Right ventricle myocardium inferior (tissue), 1 donor: ENCODE results near the gene POLRMT. TPM values are rescaled to one million over a fixed set of nuclear protein-coding genes. Genes with fewer than 3 reads are reported as not detected.
"Not testable (repeated sequence)": the region's sequence is repeated elsewhere in the genome, so short reads cannot be mapped to it uniquely, and the experiment has no call there.

Source experiments
- ATAC-seq: fragments of 200-7000 bp; cut with Tn5 transposase; one replicate; pipeline ENCODE4 v1.9.1; 2020; ENCODE audit warnings: mild to moderate bottlenecking, moderate library complexity
- DNase-seq: peaks from one replicate; pipeline ENCODE4 v3.0.0; 2021; ENCODE audit errors: missing footprints
- intact Hi-C: fragments of 100-400 bp; cut with DNase I; formaldehyde crosslinking; loops from one replicate; pipeline ENCODE4 v1.11.0; 2022
- total RNA-seq: library from RNA; stranded (reverse); fragmentation: NEBNext Ultra II Directional; extraction: Animal tissue kit (Norgen Biotek cat#: 25700); gene quantifications from one replicate; pipeline ENCODE4 v1.2.1, GENCODE V29; 2021
- donor health status: DM: no; HTN: yes; CAD: no; lungs with severe emphysema.

Gene POLRMT
- total RNA-seq, 1 donor from 2014 or later, result 51.2 TPM

GRCh38 chr19:666985-667573 is 33.7 kb upstream of the POLRMT start:
- intact Hi-C loops, ATAC-seq, DNase-seq: not testable (repeated sequence)

- DNase-seq (peak; percentile 90), ATAC-seq (peak; percentile 41)
- intact Hi-C loops, result loop anchor here (1.0 to 5.0 kb wide), 2 partner anchors 69 to 88 kb away; no protein-coding TSS in a partner anchor
Observed at GRCh38 chr19:664913-665443, 31.6 kb upstream of the POLRMT start.

- intact Hi-C loops, result loop anchor here (1.0 to 5.0 kb wide), 2 partner anchors 17 to 86 kb away; no protein-coding TSS in a partner anchor
- peak; percentile 11 for ATAC-seq
- DNase-seq, result no peak
Observed at GRCh38 chr19:663682-664117, 30.4 kb upstream of the POLRMT start.

DNA sequence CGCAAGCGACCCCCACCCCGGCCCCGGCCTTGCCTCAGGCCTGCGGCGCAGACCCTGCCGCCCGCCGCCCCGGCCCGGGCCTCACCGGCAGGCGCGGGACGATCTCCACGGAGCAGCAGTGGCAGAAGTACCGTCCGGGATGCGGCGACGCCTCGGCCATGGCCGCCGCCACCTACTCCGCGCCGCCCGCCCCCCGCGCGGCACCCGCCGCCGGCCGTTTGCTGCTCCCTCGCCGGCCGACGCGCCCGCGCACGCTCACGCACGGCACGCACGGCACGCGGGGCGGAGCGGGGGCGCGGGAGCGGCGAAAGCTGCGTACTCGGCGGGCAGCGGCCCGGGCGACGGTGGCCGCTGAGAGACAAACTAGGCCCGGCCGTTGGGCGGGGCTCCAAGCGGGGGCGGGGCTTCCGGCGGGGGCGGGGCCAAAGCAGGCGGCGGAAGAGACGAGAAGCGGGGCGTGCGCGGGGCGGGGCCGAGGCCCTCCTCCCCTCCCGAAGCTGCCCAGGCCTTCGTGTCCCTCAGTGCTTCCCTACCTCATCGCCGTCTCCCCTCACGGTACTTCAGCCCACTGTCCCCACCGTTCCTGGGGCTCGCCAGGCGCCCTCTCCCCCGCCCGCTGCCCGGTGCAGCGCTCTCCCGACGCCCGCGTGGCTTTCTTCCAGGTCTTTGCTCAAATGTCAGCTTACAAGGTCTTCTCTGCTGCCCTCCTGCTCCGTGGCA is 29.8 kb upstream of the POLRMT start, which contains the start of gene RNF126:
Gene RNF126, minus strand, starts transcription at position 253 of the 720 bp plus-strand sequence. Its CDS starts 93 bp downstream, at position 160.
- intact Hi-C loops, result loop anchor here (1.0 to 5.0 kb wide), 2 partner anchors 17 to 86 kb away; no protein-coding TSS in a partner anchor
- DNase-seq (peak; percentile 96), ATAC-seq (peak; percentile 91)

DNA sequence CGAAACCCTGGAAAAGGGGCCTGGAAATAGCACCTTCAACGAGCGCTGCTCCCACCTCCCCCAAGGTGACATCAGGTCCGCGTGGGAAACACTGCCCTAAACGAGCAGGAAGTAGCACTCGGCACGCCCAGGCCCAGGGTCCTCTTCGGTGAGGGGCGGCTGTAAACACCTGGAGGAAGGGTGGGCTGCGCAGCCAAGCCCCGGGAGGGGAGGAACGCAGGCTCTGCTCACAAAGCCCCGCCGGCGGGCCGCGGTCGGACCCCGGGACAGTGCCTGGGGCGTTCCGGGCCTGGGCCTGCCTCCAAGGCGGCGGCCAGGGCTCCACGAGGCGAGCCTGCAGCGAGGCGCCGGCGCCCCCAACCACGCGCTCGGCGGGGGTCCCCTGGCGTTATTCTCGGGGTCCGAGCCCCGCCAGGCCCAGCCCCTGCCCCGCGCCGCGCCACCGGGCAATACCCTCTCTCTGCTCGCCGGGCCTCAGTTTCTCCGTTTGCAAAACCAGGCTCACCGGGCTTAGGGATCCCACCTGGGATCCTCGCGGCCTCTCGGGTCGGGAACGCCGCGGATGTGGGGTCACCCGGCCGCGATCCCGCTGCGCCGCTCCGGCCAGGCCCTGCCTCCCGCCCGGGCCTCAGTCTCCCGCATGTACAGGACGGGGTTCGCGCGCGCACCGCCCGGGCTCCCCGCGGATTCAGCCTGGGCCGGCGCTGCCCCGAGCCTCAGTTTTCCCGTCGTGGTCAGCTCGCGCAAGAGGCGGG is 29.0 kb upstream of the POLRMT start:
- DNase-seq (peak; percentile 81), ATAC-seq (no peak)
- intact Hi-C loops, result loop anchor here (5.0 kb wide), 1 partner anchor 85 kb away; no protein-coding TSS in a partner anchor

DNA sequence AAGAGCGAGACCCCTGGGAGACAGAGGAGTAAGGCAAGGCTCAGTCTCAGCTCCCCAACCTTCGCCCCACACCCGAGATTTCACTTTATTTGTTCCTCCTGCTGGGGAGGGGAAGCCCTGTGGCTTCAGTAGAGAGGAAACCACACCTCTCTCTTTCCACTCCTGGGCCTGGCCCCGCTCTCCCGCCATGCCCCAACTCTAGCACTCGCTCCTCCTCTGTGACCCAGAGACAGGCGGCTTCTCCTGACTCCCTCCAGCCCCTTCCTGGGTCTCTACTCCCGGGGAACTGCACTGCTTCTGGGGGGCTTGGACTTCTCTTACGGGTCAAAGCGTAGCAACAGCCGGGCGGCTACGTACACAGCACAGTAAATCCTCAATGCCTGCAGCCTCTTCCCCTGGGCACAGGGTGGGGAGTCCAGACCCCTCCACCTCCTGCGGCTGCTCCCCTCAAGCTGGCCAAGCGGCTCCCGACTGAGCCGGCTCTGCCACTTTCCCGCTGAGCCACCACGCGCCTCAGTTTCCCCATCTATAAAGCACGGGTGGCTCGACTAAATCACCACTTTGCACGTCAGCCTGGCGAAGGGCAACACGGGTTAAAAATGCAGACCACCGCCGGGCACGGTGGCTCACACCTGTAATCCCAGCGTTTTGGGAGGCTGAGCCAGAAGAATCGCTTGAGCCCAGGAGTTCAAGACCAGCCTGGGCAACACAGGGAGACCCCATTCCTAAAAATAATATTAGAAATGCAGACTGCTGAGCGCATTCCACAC is 28.3 kb upstream of the POLRMT start:
- DNase-seq, result no peak

GRCh38 chr19:660793-661426 is 27.6 kb upstream of the POLRMT start:
- no peak for DNase-seq
- intact Hi-C loops, result loop anchor here (5.0 kb wide), 1 partner anchor 84 kb away; no protein-coding TSS in a partner anchor
- ATAC-seq, result no peak

More for the DNA sequence above, 28.3 kb upstream of the POLRMT start:
- intact Hi-C loops, result loop anchor here (5.0 kb wide), 1 partner anchor 84 kb away; no protein-coding TSS in a partner anchor
- no peak for ATAC-seq

DNA sequence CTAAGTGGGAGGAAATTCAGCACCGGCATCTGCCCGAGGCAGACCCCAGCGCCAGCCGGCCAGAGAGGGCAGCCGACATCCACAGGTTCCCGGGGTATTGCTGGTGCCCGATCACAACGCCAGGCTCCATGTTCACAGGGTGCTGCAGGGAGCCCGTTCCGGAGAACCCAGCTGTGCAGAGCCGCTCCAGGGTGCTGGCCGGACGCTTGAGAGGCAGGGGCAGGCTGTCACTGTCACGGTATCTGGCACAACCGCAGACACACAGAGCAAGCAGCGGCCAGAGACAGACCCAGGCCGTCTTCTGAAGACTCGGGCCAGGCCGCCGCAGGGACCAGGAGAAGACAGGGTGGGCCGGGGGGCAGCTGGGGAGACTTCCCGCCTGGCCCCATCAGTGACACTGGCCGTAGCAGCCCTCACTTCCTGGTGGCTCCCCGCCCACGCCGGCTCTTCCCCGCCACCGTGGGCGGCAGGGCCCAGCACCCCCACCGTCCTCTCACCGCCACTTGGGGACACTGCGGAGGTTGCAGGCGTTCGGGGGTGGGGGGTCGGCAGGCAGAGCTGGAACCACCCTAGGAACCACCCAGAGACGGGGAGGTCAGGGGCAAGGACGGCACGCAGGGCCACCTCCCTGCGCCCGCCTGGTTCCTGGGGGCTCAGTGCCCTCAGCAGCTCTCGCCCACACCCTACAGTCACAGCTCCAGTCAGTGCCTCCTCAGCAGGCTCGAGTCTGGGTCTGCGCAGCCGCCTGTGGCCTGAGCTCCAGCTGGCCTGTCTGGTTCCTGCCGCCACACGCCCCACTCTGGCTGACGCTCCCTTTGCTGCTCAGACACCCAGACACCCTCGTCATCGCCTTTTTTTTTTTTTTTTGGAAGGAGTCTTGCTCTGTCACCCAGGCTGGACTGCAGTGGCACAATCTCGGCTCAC is 25.8 kb upstream of the POLRMT start:
- intact Hi-C loops, result no loop called here
- DNase-seq (peak; percentile 86), ATAC-seq (peak; percentile 26)

DNA sequence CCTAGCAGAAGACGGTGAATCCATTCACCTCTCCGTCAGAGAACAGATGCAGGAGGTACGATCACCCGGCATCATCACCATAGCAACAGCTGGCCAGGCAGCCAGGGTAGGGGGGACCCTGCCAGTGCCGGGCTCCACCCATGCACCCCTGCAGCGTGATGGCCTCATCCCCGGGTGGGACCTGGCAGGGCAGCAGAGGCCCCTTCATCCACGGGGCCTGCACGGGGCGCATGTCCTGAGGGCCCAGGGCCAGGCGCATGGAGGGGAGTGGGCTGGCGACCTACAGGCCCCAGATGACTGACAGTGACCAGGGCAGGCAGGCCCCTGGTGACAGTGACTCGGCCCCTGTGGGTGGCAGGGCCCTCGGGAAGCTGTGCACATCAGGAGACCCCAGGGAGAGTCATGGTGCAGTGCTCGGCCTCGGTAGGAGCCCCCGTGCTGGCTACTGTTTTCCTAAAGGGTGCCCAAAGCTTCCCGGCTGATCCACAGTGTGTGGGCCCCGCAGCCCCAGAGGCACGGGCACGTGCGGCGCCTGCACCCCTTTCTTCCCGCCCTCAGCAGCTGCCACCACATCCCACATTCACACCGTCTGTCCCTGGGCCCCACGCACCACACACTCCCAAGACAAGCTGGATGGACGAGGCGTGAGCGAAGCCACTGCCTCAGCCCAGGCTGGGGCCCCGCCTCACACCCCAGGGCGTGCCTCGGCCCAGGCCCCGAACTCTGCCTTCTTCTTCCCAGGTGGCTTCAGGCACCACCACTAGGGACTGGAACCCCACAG is 24.9 kb upstream of the POLRMT start:
- DNase-seq, result no peak

DNA sequence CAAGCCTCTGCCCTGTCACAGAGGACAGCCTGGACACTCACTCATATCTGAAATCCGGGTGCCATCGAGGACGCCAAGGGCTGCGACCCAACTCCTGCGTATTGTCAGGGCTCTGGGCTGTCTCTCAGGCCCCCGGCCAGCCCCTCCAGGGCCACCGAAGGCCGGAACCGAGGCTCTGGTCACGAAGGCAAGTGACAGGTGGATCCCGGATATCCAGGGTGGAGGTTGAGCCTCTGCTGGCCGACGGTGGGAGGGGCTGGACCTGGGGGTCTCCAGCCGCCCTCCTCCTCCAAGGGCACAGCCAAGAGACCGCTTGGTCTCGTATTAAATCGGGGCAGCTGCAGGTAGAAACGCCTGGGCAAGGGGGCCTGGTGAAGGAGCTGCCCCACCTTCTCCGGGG is 24.3 kb upstream of the POLRMT start:
- intact Hi-C loops, result no loop called here
- no peak for DNase-seq
- ATAC-seq, result no peak

More for the DNA sequence above, 24.9 kb upstream of the POLRMT start:
- ATAC-seq, result no peak
- intact Hi-C loops, result no loop called here

- no peak for DNase-seq
- intact Hi-C loops, result no loop called here
- no peak for ATAC-seq
Observed at GRCh38 chr19:656751-657559, 23.6 kb upstream of the POLRMT start.

DNA sequence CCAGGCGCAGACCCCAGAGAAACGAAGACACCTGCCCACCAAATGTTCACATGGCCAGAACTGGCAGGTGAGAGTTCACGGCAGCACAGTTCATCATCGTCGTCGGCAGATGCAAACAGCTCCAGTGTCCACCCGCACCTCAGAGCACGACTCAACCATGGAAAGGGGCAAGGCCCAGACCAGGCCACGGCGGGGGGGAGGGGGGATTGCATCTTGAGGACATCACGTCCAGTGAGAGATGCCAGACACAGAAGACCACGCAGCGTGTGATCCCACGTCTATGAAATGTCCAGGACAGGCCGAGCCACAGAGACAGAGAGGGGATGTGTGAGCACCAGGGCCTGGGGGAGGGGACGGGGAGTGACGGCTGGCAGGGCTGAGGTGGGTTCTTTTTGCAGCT is 22.4 kb upstream of the POLRMT start:
- intact Hi-C loops, result no loop called here
- no peak for ATAC-seq

GRCh38 chr19:653425-653824 is 20.1 kb upstream of the POLRMT start:
- ATAC-seq, result no peak
- no peak for DNase-seq
- intact Hi-C loops, result no loop called here

More for the DNA sequence above, 22.4 kb upstream of the POLRMT start:
- no peak for DNase-seq

GRCh38 chr19:652467-653389 is 19.4 kb upstream of the POLRMT start:
- intact Hi-C loops, result no loop called here

More at GRCh38 chr19:652467-653389, 19.4 kb upstream of the POLRMT start:
- DNase-seq (no peak), ATAC-seq (no peak)
